GM19351 (cell line): ENCODE measurements around the gene ADGRA1.
"Not testable (repeated sequence)": the region's sequence is repeated elsewhere in the genome, so short reads cannot be mapped to it uniquely, and the experiment has no call there.

Source experiments
- ATAC-seq: cut with Tn5 transposase; IDR thresholded peaks from one replicate; pipeline ENCODE4 v1.9.1; 2021; ENCODE audit warnings: mild to moderate bottlenecking, moderate library complexity; ENCODE audit not compliant: unreplicated experiment

Gene ADGRA1

GRCh38 chr10:133175624-133176023, 87.9 kb downstream of the ADGRA1 start:
- not testable (repeated sequence) for ATAC-seq

- no peak for ATAC-seq
Observed at GRCh38 chr10:133176546-133176945, 88.8 kb downstream of the ADGRA1 start.

DNA sequence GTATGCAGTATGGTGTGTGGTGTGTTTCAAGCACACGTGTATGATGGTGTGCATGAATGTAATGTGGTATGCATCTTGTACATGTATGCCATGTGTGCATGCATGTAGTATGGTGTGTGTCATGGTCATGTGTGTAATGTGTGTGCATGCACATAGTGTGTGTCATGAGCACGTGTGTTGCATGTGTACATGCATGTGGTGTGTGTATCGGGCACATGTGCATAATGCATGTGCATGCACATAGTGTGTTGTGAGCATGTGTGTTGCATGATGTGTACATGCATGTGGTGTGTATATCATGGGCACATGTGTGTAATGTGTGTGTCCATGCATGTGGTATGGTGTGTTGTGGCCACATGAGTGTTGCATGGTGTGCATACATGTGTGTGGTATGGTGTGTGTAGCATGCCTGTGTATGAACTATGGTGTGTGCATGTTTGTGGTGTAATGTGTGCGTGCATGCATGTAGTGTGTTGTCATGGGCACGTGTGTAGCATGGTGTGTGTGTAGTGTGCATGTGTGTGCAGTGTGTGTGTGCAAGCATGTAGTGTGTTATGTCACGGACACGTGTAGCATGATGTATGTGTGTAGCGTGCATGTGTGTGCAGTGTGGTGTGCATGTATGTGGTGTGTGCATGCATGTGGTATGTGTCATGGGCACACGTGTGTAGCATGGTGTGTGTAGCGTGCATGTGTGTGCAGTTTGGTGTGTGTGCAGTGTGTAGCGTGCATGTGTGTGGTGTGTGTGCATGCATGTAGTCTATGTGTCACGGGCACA, 89.8 kb downstream of the ADGRA1 start:
- ATAC-seq = no peak

DNA sequence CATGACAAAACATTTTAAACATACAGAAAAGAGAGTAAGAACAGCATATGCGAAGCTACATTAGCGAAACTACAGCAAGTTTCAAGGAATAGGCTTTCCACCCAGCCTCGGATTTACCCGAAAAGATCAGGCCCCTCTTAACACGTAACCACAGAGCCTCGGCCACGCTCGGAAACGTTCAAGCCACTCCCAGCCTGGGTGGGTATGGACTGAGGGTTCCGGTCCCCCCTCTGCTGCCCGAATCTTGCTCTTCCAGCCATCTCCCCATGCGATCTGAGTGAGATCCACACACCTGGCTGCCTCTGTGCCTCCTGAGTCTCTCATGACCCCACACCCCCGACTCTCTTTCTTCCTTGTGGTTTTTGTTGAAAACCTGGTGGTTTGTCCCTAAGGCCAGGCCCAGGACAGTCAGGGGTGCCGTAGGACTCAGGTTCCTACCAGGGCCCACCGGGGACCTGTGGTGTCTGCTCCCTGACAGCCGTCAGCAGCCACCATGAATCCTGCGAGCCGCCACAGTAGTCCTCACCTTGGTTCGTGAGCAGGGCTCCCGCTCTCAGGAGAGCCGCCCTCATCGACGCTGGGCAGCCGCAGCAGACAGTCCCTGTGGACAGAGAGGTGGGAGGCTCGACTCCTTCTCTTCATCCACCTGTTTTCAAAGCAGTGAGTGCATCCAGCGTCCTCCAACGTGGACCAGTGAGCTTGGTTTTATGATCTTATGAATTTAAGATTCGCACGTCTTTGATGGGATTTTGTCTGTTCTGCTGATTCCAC, 90.8 kb downstream of the ADGRA1 start:
- no peak for ATAC-seq

DNA sequence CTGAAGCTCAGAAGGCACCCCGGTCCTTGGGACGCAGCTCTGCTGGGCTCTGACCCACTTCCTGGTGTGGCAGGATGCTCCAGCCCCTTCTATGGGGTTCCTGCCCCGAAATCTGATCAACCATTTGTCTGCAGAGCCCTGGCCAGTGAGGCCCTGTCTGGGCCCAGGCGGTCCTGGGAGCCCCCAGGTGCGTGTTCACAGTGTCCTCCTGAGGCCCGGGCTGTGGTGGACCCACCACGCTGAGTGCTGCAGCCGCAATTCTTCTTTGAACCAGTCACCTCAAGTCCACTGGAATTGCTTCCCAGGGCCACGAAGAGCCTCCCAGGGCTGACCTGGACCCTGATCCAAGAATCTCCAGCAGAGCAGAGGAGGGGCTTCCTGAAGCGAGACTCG, 91.4 kb downstream of the ADGRA1 start:
- ATAC-seq = no peak

DNA sequence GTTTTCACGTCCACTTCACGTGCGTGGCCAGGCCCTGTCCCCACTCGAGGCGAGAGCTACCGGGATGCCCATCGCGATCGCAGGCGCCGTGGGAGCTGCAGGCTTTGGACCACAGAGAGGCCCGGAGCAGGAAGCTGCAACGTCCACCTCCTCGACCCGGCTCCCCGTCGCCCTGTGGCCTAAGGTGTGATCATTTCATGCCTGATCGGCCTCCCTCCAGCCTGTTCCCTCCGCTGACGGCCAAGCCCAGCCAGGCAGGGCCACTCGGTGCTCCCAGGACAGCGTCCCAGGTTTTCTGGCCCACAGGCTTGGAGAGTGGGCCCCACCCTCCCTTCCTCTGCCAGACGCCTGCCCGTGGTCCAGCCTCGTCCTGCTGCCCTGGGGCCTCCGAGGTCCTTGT, 91.9 kb downstream of the ADGRA1 start:
- ATAC-seq = no peak

- ATAC-seq = no peak
Observed at GRCh38 chr10:133180192-133180964, 92.7 kb downstream of the ADGRA1 start.

GRCh38 chr10:133180965-133181639, 93.4 kb downstream of the ADGRA1 start:
- ATAC-seq = no peak
